Measurements from ENCODE around the gene NSMCE1.

DNA sequence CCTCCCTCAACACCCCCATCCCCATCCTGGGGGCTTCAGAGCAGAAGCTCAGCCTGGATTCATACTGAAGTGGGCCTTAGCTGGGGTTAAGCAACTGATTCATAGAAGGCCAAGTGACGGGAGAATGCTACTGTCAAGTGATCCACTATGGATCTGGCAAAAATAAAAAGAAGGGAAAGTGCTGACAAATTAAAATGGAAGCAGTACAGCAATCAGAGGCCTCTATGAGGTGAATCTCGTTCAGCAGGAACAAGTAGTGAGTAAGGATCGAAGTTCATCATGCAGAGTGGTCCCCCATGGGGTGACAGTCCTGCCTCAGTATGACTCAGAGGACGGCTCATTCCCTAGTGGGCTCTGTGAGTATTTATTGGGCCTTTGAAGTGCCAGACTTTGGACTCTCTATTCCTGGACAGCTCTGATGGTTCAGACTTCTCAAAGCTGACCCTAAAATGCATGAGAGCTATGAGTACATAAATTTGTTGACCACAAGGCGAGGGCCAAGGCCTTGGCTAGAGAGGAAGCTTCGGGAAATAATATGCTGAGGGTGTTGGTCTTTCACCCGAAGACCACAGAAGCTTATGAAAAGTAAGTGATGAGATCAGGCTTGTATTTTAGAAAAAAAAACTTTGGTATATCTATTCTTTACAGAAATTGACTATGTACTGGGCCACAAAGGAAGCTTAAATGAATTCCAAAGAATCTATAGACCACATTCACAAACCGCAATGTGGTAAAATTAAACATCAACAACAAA, 5.3 kb upstream of the NSMCE1 start:
- TF ChIP-seq, protein P1, sequence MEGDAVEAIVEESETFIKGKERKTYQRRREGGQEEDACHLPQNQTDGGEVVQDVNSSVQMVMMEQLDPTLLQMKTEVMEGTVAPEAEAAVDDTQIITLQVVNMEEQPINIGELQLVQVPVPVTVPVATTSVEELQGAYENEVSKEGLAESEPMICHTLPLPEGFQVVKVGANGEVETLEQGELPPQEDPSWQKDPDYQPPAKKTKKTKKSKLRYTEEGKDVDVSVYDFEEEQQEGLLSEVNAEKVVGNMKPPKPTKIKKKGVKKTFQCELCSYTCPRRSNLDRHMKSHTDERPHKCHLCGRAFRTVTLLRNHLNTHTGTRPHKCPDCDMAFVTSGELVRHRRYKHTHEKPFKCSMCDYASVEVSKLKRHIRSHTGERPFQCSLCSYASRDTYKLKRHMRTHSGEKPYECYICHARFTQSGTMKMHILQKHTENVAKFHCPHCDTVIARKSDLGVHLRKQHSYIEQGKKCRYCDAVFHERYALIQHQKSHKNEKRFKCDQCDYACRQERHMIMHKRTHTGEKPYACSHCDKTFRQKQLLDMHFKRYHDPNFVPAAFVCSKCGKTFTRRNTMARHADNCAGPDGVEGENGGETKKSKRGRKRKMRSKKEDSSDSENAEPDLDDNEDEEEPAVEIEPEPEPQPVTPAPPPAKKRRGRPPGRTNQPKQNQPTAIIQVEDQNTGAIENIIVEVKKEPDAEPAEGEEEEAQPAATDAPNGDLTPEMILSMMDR (IDR thresholded peaks at IDR 0.05; ENCODE audit: low read depth, low read length, missing input control) = no peak
- TF ChIP-seq, protein P2, sequence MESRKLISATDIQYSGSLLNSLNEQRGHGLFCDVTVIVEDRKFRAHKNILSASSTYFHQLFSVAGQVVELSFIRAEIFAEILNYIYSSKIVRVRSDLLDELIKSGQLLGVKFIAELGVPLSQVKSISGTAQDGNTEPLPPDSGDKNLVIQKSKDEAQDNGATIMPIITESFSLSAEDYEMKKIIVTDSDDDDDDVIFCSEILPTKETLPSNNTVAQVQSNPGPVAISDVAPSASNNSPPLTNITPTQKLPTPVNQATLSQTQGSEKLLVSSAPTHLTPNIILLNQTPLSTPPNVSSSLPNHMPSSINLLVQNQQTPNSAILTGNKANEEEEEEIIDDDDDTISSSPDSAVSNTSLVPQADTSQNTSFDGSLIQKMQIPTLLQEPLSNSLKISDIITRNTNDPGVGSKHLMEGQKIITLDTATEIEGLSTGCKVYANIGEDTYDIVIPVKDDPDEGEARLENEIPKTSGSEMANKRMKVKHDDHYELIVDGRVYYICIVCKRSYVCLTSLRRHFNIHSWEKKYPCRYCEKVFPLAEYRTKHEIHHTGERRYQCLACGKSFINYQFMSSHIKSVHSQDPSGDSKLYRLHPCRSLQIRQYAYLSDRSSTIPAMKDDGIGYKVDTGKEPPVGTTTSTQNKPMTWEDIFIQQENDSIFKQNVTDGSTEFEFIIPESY (IDR thresholded peaks at IDR 0.05) = no peak
- TF ChIP-seq HNF4G (IDR thresholded peaks at IDR 0.05) = no peak
- TF ChIP-seq TAF1 (conservative IDR thresholded peaks at IDR 0.05) = no peak
- TF ChIP-seq, protein P3, sequence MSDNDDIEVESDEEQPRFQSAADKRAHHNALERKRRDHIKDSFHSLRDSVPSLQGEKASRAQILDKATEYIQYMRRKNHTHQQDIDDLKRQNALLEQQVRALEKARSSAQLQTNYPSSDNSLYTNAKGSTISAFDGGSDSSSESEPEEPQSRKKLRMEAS (IDR thresholded peaks at IDR 0.05) = no peak
- no peak for TF ChIP-seq JUND (IDR thresholded peaks at IDR 0.05)
- TF ChIP-seq, protein P4, sequence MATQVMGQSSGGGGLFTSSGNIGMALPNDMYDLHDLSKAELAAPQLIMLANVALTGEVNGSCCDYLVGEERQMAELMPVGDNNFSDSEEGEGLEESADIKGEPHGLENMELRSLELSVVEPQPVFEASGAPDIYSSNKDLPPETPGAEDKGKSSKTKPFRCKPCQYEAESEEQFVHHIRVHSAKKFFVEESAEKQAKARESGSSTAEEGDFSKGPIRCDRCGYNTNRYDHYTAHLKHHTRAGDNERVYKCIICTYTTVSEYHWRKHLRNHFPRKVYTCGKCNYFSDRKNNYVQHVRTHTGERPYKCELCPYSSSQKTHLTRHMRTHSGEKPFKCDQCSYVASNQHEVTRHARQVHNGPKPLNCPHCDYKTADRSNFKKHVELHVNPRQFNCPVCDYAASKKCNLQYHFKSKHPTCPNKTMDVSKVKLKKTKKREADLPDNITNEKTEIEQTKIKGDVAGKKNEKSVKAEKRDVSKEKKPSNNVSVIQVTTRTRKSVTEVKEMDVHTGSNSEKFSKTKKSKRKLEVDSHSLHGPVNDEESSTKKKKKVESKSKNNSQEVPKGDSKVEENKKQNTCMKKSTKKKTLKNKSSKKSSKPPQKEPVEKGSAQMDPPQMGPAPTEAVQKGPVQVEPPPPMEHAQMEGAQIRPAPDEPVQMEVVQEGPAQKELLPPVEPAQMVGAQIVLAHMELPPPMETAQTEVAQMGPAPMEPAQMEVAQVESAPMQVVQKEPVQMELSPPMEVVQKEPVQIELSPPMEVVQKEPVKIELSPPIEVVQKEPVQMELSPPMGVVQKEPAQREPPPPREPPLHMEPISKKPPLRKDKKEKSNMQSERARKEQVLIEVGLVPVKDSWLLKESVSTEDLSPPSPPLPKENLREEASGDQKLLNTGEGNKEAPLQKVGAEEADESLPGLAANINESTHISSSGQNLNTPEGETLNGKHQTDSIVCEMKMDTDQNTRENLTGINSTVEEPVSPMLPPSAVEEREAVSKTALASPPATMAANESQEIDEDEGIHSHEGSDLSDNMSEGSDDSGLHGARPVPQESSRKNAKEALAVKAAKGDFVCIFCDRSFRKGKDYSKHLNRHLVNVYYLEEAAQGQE (IDR thresholded peaks at IDR 0.05) = no peak
- no peak for TF ChIP-seq YY1 (IDR thresholded peaks at IDR 0.05)
- TF ChIP-seq GABPA (IDR thresholded peaks at IDR 0.05 in 1 of 2, conservative IDR thresholded peaks at IDR 0.05 in 1 of 2) = no peak
- no peak for TF ChIP-seq RAD21 (IDR thresholded peaks at IDR 0.05)
- no peak for TF ChIP-seq NR2F2 (IDR thresholded peaks at IDR 0.05)
- TF ChIP-seq, protein P5, sequence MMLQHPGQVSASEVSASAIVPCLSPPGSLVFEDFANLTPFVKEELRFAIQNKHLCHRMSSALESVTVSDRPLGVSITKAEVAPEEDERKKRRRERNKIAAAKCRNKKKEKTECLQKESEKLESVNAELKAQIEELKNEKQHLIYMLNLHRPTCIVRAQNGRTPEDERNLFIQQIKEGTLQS (IDR thresholded peaks at IDR 0.05) = no peak
